A549 (cell line): ENCODE measurements around the gene PYROXD2. TPM values are rescaled to one million over a fixed set of nuclear protein-coding genes. Genes with fewer than 3 reads are reported as not detected.

Source experiments
- ATAC-seq, 2 experiments: fragments of 200-7000 bp in 1 of 2; fragments of >200 bp in 1 of 2; cut with Nextera tagmentation in 1 of 2; cut with Tn5 transposase in 1 of 2; 3 replicates each; pipeline versions ENCODE4 v1.8.0 to v1.9.1; 2018 to 2020; ENCODE audit warnings: mild to moderate bottlenecking in 1 of 2, moderate library complexity in 1 of 2
- CTCF ChIA-PET: fragments of 300-600 bp; sonication (Branson Sonifier 250); formaldehyde crosslinking; extraction: SDS; loops from one replicate; lab custom pipeline; 2021; ENCODE audit warnings: antibody characterized with exemption, inconsistent platforms; lab: Yijun Ruan, JAX
- POLR2A ChIA-PET: fragments of 350-600 bp; formaldehyde crosslinking; extraction: SDS; loops from one replicate; lab custom pipeline; 2021; ENCODE audit warnings: antibody characterized with exemption, inconsistent platforms; lab: Yijun Ruan, JAX
- DNase-seq, 2 experiments: peaks; one replicate each; pipeline versions ENCODE4 v3.0.0 to v3.0.0-alpha.2; 2011 to 2016; ENCODE audit warnings: low read depth in 1 of 2, low spot score in 1 of 2
- FAIRE-seq: peaks from 2 replicates; lab custom pipeline; 2011; peaks lifted over from hg19 to GRCh38; lab: Jason Lieb, UNC
- H3K27ac ChIP-seq, 2 experiments: fragments of >200 bp; sonication (Bioruptor Twin); formaldehyde crosslinking; 3 replicates each; pipeline ENCODE4 v1.5.1; 2016 to 2017
- H3K4me1 ChIP-seq: fragments of >200 bp; sonication (Bioruptor Twin); formaldehyde crosslinking; 3 replicates; pipeline ENCODE4 v1.6.1; 2016
- H3K4me2 ChIP-seq: fragments of >200 bp; sonication (Bioruptor Twin); formaldehyde crosslinking; 3 replicates; pipeline ENCODE4 v1.6.1; 2016
- H3K4me3 ChIP-seq: fragments of >200 bp; sonication (Bioruptor Twin); formaldehyde crosslinking; 3 replicates; pipeline ENCODE4 v1.5.1; 2016
- H3K9me3 ChIP-seq: fragments of >200 bp; sonication (Bioruptor Twin); formaldehyde crosslinking; 3 replicates; pipeline ENCODE4 v1.6.1; 2016
- BCL3 ChIP-seq: fragments of >200 bp; sonication (Bioruptor Twin); formaldehyde crosslinking; IDR thresholded peaks from 3 replicates; pipeline ENCODE4 v1.6.1; 2016
- CBX2 ChIP-seq: fragments of 200-600 bp; sonication (generic); IDR thresholded peaks from 2 replicates; pipeline ENCODE4 v1.6.1; 2016; ENCODE audit warnings: low read depth, mild to moderate bottlenecking, borderline replicate concordance
- CHD4 ChIP-seq: fragments of 200-600 bp; sonication (generic); IDR thresholded peaks from 2 replicates; pipeline ENCODE4 v1.6.1; 2016; ENCODE audit warnings: antibody characterized with exemption, mild to moderate bottlenecking, borderline replicate concordance
- CTCF ChIP-seq: fragments of >200 bp; sonication (Bioruptor Twin); formaldehyde crosslinking; IDR thresholded peaks from 3 replicates; pipeline ENCODE4 v1.5.1; 2016
- E2F6 ChIP-seq: IDR thresholded peaks from 2 replicates; pipeline ENCODE4 v1.6.1; 2012; ENCODE audit warnings: low read depth, borderline replicate concordance
- EP300 ChIP-seq, 2 experiments: fragments of >200 bp; sonication (Bioruptor Twin); formaldehyde crosslinking; IDR thresholded peaks; 2 replicates in 1 of 2; 3 replicates in 1 of 2; pipeline ENCODE4 v1.6.1; 2016 to 2017
- FOSL2 ChIP-seq, 2 experiments: fragments of 450-650 bp in 1 of 2; fragments of >200 bp in 1 of 2; sonication (Bioruptor Twin) in 1 of 2; formaldehyde crosslinking; IDR thresholded peaks; 2 replicates each; pipeline versions ENCODE4 v1.5.0 to v1.6.1; 2016 to 2020; ENCODE audit warnings: mild to moderate bottlenecking in 1 of 2, moderate library complexity in 1 of 2
- GATA3 ChIP-seq: IDR thresholded peaks from 2 replicates; pipeline ENCODE4 v1.6.1; 2012; ENCODE audit warnings: borderline replicate concordance
- HES2 ChIP-seq: fragments of >200 bp; sonication (Bioruptor Twin); formaldehyde crosslinking; IDR thresholded peaks from 2 replicates; pipeline ENCODE4 v1.6.1; 2016
- HMGXB4 ChIP-seq: fragments of 250-450 bp; sonication (Bioruptor Pico); IDR thresholded peaks from 2 replicates; pipeline ENCODE4 v1.5.0; 2021; ENCODE audit warnings: mild to moderate bottlenecking, moderate library complexity, borderline replicate concordance
- MAFK ChIP-seq: fragments of 450-650 bp; IDR thresholded peaks from 2 replicates; pipeline ENCODE4 v1.6.1; 2014; ENCODE audit not compliant: partially characterized antibody
- MAZ ChIP-seq: fragments of 150-350 bp; IDR thresholded peaks from 2 replicates; pipeline ENCODE4 v1.6.1; 2014; ENCODE audit warnings: antibody characterized with exemption, low read depth, low read length, borderline replicate concordance
- PHF8 ChIP-seq: fragments of 200-600 bp; sonication (generic); IDR thresholded peaks from 2 replicates; pipeline ENCODE4 v1.6.1; 2016; ENCODE audit warnings: low read depth, mild to moderate bottlenecking, antibody characterized with exemption, moderate library complexity, borderline replicate concordance
- TFCP2L1 ChIP-seq: fragments of 250-450 bp; sonication (Bioruptor Pico); IDR thresholded peaks from 2 replicates; pipeline ENCODE4 v1.5.0; 2021; ENCODE audit warnings: mild to moderate bottlenecking
- USF2 ChIP-seq: fragments of 450-650 bp; IDR thresholded peaks from 2 replicates; pipeline ENCODE4 v1.6.1; 2014; ENCODE audit warnings: antibody characterized with exemption
- ZFP36 ChIP-seq: fragments of 450-650 bp; IDR thresholded peaks from 2 replicates; pipeline ENCODE4 v1.6.1; 2014; ENCODE audit warnings: borderline replicate concordance; ENCODE audit not compliant: partially characterized antibody
- ZSCAN20 ChIP-seq: fragments of 250-450 bp; sonication (Bioruptor Pico); IDR thresholded peaks from 2 replicates; pipeline ENCODE4 v1.8.0; 2022; ENCODE audit warnings: mild to moderate bottlenecking, moderate library complexity
- WGBS: methylation state at CpG from one replicate; pipeline ENCODE4 v1.1.6; 2017; ENCODE audit errors: missing lambda C conversion rate; 5-methylcytosine and 5-hydroxymethylcytosine counted together
- polyA plus RNA-seq, 4 experiments: library from polyadenylated mRNA; depleted of rRNA in 3 of 4; stranded (reverse); fragments of >200 nt; fragmentation: RNase III in 1 of 4; extraction: RNeasy Plus Mini Kit Qiagen cat#74134 plus additional on column Dnase treatment in 1 of 4; gene quantifications; 2 replicates in 3 of 4; 3 replicates in 1 of 4; pipeline ENCODE4 v1.2.3, GENCODE V29; 2011 to 2017

Gene PYROXD2
- polyA plus RNA-seq, 2 of the 4 experiments (the other 2 are of a cell fraction): 4.6 to 6.3 TPM

GRCh38 chr10:98382691-98383101 is 32.3 kb downstream of the PYROXD2 start (continued):
- TF ChIP-seq E2F6 (no peak), ZFP36 (no peak)
- TF ChIP-seq, all 56 proteins: peak for 0

- no peak overlapping the region for H3K27ac ChIP-seq
- peaks cover 10% of the 10 kb centered on the region; the same call in 1 of the 3 replicates for H3K4me1 ChIP-seq
- TF ChIP-seq MAFK (peak; percentile 96), FOSL2 (IDR thresholded peaks at IDR 0.05) (no peak), FOSL2 (CRISPR knock-in tag; IDR thresholded peaks at IDR 0.05) (no peak), ZSCAN20 (CRISPR knock-in tag) (no peak), EP300 (IDR thresholded peaks at IDR 0.05) (no peak), HES2 (no peak)
- FAIRE-seq (no peak), DNase-seq (no peak), ATAC-seq (no peak)
- H3K4me3 ChIP-seq: no peak overlapping the region
- no peak overlapping the region for H3K4me2 ChIP-seq
- WGBS: 70% methylated on average over 8 of the region's 8 CpGs
- H3K9me3 ChIP-seq: no peaks in the 10 kb centered on the region
- CTCF ChIA-PET: interaction anchor here (0.6 kb wide), 1 partner anchor 14 kb away, joined by 3 read pairs; no protein-coding TSS in a partner anchor
- POLR2A ChIA-PET: no interaction called here
These were observed 34.3 kb downstream of the PYROXD2 start for GRCh38 chr10:98380493-98381339.

GRCh38 chr10:98378722-98379121 is 36.3 kb downstream of the PYROXD2 start:
- CTCF ChIA-PET: interaction anchor here (1.3 kb wide), 1 partner anchor 38 kb away, joined by 3 read pairs; no protein-coding TSS in a partner anchor
- no peak overlapping the region for H3K27ac ChIP-seq
- no peak for TF ChIP-seq GATA3
- TF ChIP-seq, all 56 proteins: peak for 0
- H3K4me2 ChIP-seq: no peak overlapping the region
- H3K4me1 ChIP-seq: peaks cover 16% of the 10 kb centered on the region; the same call in 1 of the 3 replicates
- H3K9me3 ChIP-seq: no peaks in the 10 kb centered on the region
- no peak for ATAC-seq
- no peak for DNase-seq
- FAIRE-seq: no peak
- H3K4me3 ChIP-seq: no peak overlapping the region
- POLR2A ChIA-PET: no interaction called here
- 78% methylated on average over 4 of the region's 4 CpGs for WGBS

- Histone ChIP-seq H3K27ac (no peak overlapping the region), H3K4me1 (peaks cover 6% of the 10 kb centered on the region; the same call in 1 of the 3 replicates), H3K4me3 (no peak overlapping the region), H3K4me2 (no peak overlapping the region), H3K9me3 (no peaks in the 10 kb centered on the region)
- DNase-seq (no peak), ATAC-seq (no peak), FAIRE-seq (no peak)
- WGBS: 82% methylated on average over 3 of the region's 3 CpGs
- ChIA-PET CTCF (interaction anchor here (1.0 to 1.3 kb wide), 2 partner anchors 36 to 68 kb away, joined by 3 to 4 read pairs; no protein-coding TSS in a partner anchor), POLR2A (no interaction called here)
- TF ChIP-seq USF2 (no peak), PHF8 (no peak), GATA3 (no peak), TFCP2L1 (CRISPR knock-in tag) (no peak), CTCF (no peak), MAZ (no peak), E2F6 (no peak), CHD4 (no peak), CBX2 (no peak), ZSCAN20 (CRISPR knock-in tag) (no peak), BCL3 (no peak), HMGXB4 (CRISPR knock-in tag) (no peak), FOSL2 (IDR thresholded peaks at IDR 0.05) (no peak), FOSL2 (CRISPR knock-in tag; IDR thresholded peaks at IDR 0.05) (no peak)
These were observed 37.4 kb downstream of the PYROXD2 start for GRCh38 chr10:98377536-98377935.
